ENCODE results near the gene CBX4. TPM values are rescaled to one million over a fixed set of nuclear protein-coding genes. Genes with fewer than 3 reads are reported as not detected.

Gene CBX4
- total and polyA plus RNA-seq, 2 donors from 2014 or later = 7.1 to 26.8 TPM

DNA sequence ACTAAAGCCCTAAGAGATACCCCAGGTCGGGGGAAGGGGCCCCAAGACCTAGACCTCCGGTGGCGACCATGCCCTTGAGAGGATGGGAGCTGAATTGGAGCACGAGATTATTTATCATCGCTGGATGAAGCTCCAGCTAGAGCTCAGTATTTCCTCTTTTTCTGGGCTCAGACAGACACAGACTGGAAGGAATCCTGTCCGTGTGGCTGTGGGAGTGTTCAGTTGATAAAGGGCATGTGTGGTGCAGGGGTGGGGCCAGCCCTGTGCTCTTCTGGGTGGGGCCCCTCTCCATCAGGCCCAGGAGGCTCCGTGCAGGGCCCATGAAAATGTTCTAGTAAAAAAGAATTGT, 6.3 kb upstream of the CBX4 start:
- no peak overlapping the region for H3K9ac ChIP-seq (ENCODE audit: low read length in 3 of 3)
- FAIRE-seq = no peak
- H3K4me3 ChIP-seq (ENCODE audit: low read length in 3 of 3) = no peak overlapping the region
- DNase-seq = no peak
- peaks cover 6% of the 10 kb centered on the region for H3K27me3 ChIP-seq (ENCODE audit: control insufficient read depth, insufficient read depth, low read length)
- intact Hi-C loops (cut with DNase I) = no loop called here
- H3K9me3 ChIP-seq (ENCODE audit: control insufficient read depth in 2 of 3, insufficient read depth in 1 of 3, low read length in 3 of 3) = no peaks in the 10 kb centered on the region
- no peaks in the 10 kb centered on the region for H3K36me3 ChIP-seq (ENCODE audit: control insufficient read depth in 2 of 3, insufficient read depth in 3 of 3, low read length in 3 of 3)
- peak overlapping the region in 1 of 2 donors; percentile 48 for H3K27ac ChIP-seq (ENCODE audit: low read depth in 2 of 2, low read length in 2 of 2)
- H3K4me1 ChIP-seq (ENCODE audit: control insufficient read depth in 2 of 3, insufficient read depth in 2 of 3, low read depth in 1 of 3, low read length in 3 of 3) = peaks cover 0 to 6% (median 0%) of the 10 kb centered on the region in 3 donors
- TF ChIP-seq, protein P1, sequence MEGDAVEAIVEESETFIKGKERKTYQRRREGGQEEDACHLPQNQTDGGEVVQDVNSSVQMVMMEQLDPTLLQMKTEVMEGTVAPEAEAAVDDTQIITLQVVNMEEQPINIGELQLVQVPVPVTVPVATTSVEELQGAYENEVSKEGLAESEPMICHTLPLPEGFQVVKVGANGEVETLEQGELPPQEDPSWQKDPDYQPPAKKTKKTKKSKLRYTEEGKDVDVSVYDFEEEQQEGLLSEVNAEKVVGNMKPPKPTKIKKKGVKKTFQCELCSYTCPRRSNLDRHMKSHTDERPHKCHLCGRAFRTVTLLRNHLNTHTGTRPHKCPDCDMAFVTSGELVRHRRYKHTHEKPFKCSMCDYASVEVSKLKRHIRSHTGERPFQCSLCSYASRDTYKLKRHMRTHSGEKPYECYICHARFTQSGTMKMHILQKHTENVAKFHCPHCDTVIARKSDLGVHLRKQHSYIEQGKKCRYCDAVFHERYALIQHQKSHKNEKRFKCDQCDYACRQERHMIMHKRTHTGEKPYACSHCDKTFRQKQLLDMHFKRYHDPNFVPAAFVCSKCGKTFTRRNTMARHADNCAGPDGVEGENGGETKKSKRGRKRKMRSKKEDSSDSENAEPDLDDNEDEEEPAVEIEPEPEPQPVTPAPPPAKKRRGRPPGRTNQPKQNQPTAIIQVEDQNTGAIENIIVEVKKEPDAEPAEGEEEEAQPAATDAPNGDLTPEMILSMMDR (IDR thresholded peaks at IDR 0.05; ENCODE audit: borderline replicate concordance, extremely low read depth, insufficient read depth) = no peak

DNA sequence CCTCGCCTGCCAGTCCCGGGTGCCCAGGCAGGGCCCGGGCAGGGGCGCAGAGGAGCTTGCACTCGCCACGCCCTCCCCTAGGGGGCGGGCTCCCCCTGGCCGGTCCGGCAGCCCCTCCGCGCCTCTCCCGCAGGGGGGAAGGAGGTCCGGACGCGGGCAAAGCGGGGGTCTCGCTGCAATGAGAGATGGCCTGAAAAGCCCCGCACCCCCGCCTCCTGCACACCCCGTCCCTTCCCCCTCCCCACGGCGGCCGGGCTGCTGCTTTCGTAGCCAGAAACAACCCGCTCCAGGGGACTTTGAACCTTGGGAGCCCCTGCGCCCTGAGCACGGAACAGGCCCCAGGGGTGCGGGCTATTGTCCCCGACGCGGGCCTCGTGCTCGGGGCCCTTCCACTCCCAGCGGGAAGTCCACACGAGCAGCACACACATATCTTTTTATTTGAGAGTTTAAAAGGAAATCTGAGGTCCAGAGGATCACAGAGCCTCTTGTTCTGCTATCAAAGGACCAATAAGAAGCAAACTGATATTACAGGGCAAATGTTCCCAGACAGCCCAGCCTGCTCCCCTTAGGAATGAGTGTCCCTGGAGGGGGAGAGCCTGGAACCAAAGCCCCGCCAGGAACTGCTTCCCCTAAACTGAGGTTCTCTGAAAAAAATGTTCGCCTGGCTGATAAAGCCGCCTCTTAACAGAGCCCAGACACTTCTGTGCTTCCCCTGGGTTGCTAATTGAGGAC, 5.8 kb upstream of the CBX4 start:
- intact Hi-C loops (cut with DNase I) = no loop called here
- DNase-seq (peak in 4 of 5 donors; percentile 53 to 85 (median 72)), FAIRE-seq (no peak)
- H3K36me3 ChIP-seq (ENCODE audit: control insufficient read depth in 2 of 3, insufficient read depth in 3 of 3, low read length in 3 of 3) = no peaks in the 10 kb centered on the region
- peak overlapping the region in 1 of 3 donors; percentile 34 for H3K9ac ChIP-seq (ENCODE audit: low read length in 3 of 3)
- H3K9me3 ChIP-seq (ENCODE audit: control insufficient read depth in 2 of 3, insufficient read depth in 1 of 3, low read length in 3 of 3) = no peaks in the 10 kb centered on the region
- peaks cover 9% of the 10 kb centered on the region for H3K27me3 ChIP-seq (ENCODE audit: control insufficient read depth, insufficient read depth, low read length)
- H3K4me3 ChIP-seq (ENCODE audit: low read length in 3 of 3) = peak overlapping the region in 1 of 3 donors; percentile 63
- TF ChIP-seq, protein P1 (IDR thresholded peaks at IDR 0.05; ENCODE audit: borderline replicate concordance, extremely low read depth, insufficient read depth) = peak; percentile 50
- H3K27ac ChIP-seq (ENCODE audit: low read depth in 2 of 2, low read length in 2 of 2) = peak overlapping the region; percentile 22 to 48
- peaks cover 0 to 11% (median 0%) of the 10 kb centered on the region in 3 donors for H3K4me1 ChIP-seq (ENCODE audit: control insufficient read depth in 2 of 3, insufficient read depth in 2 of 3, low read depth in 1 of 3, low read length in 3 of 3)

DNA sequence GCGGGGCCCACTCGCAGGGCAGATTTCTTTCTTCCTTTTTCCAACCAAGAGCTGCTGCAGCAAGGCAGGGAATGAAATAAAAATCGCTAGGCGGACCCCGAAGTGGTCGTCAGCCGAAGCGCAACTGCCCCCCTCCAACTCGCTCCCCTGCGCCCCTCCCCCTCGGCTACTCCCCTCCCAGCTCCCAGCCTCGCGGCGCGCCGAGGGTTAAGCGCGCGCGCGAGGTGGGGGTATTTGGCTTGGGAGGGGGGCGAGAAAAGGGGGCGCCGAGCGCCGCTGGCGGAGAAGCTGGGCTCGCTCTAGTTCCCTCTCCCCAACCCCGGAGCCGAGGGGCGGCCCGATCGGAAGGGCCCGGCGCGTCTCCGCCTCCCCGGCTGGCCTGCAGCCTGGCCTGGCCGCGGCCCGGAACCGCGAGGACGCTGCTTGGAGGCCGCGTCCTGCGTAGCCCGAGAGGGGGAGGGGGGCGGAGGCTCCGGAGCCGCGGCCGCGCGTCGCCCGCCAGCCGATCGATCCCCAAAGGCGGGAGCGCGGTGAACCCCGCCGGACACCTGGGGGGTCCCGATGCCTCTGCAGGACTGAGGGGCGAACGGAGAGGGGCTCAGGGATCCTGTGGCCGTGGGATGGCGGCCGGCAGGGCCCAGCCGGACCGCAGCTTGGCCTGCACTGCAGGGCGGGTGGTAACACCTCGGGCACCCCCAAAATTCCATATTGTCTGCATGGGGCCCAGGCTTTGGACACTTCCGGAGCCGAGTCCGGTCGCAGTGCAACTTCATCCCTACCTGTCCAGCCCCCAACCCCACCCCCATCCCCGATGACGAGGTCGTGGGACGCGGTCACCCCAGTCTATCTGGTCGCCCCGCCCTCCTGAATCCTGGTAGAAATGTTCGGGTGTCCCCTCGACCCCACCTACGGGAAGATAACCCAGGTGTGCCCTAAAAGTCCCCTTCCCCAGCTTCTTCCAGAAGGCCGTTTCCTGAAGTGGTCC, 4.9 kb upstream of the CBX4 start:
- intact Hi-C loops (cut with DNase I) = no loop called here
- H3K27ac ChIP-seq (ENCODE audit: low read depth in 2 of 2, low read length in 2 of 2) = peak overlapping the region in 1 of 2 donors; percentile 63

More for the DNA sequence above, 4.9 kb upstream of the CBX4 start:
- peaks cover 0 to 16% (median 0%) of the 10 kb centered on the region in 3 donors for H3K4me1 ChIP-seq (ENCODE audit: control insufficient read depth in 2 of 3, insufficient read depth in 2 of 3, low read depth in 1 of 3, low read length in 3 of 3)
- peak overlapping the region in 2 of 3 donors; percentile 45 to 63 for H3K4me3 ChIP-seq (ENCODE audit: low read length in 3 of 3)
- H3K27me3 ChIP-seq (ENCODE audit: control insufficient read depth, insufficient read depth, low read length) = peaks cover 12% of the 10 kb centered on the region
- DNase-seq (peak; percentile 67 to 91 (median 87)), FAIRE-seq (no peak)
- peak overlapping the region in 2 of 3 donors; percentile 48 to 55 for H3K9ac ChIP-seq (ENCODE audit: low read length in 3 of 3)
- TF ChIP-seq, protein P1 (IDR thresholded peaks at IDR 0.05; ENCODE audit: borderline replicate concordance, extremely low read depth, insufficient read depth) = peak; percentile 3
- H3K9me3 ChIP-seq (ENCODE audit: control insufficient read depth in 2 of 3, insufficient read depth in 1 of 3, low read length in 3 of 3) = no peaks in the 10 kb centered on the region
- no peaks in the 10 kb centered on the region for H3K36me3 ChIP-seq (ENCODE audit: control insufficient read depth in 2 of 3, insufficient read depth in 3 of 3, low read length in 3 of 3)
